TTC549 (cell line): Measurements from ENCODE around the gene C6orf163.
"Not testable (repeated sequence)": the region's sequence is repeated elsewhere in the genome, so short reads cannot be mapped to it uniquely, and the experiment has no call there.

ENCODE experiments used
- FAIRE-seq: peaks from 2 replicates; lab custom pipeline; 2012; peaks lifted over from hg19 to GRCh38; lab: Jason Lieb, UNC

C6orf163 gene

DNA sequence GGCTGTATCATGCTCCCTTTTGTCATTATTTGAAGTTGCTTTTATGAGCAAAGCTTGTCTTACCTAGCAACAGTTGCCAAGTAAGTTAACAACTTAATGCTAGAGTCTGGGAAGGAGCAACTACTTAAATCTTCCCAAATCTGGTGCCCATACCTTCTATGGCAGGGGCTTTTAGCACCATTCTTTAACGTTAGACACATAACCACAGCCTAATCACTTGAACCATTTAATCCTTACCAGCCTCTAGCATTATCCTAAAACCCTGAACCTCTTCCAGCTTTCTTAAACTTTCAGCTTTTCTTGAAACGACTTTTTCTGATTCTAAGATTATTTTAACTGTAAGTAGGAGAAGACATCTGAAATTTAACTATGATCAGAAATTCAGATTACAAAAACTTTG, at the start of gene C6orf163:
Gene C6orf163 (plus strand): TSS at position 83 of the 400 bp plus-strand sequence. CDS start 287 bp downstream, at position 370.
- FAIRE-seq: no peak

DNA sequence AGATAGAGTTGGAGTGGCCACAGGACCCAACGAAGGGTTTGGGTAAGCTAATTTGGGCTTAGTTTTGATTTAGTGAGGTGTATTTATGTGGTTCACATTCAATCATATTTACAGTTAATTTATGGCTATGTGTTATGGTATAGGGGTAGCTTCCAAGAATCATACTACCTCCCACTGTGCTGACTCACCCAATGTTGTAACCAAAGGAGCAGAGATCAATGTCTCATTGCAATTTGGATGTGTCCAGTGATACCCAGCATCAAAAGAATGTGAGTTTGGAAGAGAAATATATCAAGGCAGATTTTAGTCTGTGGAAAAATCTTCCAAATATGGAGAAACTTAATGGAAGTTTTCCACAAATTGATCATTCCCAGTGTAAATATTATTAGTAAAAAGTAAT, 47.5 kb upstream of the C6orf163 start:
- FAIRE-seq: no peak

DNA sequence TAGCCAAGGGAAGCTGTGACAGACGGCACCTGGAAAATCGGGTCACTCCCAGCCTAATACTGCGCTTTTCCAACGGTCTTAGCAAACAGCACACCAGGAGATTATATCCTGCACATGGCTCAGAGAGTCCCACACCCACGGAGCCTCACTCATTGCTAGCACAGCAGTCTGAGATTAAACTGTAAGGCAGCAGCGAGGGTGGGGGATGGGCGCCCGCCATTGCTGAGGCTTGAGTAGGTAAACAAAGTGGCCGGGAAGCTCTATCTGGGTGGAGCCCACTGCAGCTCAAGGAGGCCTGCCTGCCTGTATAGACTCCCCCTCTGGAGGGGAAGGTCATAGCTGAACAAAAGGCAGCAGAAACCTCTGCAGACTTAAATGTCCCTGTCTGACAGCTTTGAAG, 43.3 kb upstream of the C6orf163 start:
- FAIRE-seq: not testable (repeated sequence)

DNA sequence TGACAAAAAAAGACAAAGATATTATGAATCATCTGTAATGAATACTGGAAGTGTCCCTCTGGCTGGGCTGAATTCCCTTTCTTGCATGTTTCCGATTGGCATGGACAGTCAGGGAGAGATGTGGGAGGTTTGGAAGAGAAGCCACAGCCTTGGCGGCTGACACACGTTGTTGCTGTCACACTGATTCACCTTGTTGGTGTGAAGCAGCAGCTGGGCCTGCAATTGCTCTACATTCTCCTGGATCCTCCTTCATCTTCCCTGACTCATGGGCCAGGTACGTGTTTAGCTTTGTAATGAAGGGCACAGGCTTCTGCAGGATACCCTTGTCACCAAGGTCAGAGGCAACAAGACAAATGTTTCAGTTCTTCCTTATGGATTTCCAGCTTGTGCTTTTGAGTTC, 35.6 kb upstream of the C6orf163 start:
- FAIRE-seq: no peak

DNA sequence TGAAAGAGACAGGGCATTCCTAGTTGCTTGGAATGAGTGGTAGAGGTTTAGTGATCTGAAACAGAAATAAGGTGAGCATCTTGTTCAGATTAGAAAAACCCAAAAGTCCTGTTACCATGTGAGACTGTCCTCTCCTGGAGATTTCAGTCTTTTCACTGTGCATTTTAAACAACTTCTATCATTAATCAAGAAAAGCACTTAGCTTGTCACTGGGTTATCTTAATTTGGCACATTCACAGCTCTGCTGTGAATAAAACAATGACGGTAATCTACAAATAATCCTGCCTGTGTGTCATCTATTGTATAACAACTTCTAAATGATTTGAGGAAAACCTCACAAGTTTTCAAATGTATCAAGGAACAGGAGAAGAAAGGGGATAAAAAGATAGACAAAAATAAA, 31.8 kb upstream of the C6orf163 start:
- FAIRE-seq: no peak

DNA sequence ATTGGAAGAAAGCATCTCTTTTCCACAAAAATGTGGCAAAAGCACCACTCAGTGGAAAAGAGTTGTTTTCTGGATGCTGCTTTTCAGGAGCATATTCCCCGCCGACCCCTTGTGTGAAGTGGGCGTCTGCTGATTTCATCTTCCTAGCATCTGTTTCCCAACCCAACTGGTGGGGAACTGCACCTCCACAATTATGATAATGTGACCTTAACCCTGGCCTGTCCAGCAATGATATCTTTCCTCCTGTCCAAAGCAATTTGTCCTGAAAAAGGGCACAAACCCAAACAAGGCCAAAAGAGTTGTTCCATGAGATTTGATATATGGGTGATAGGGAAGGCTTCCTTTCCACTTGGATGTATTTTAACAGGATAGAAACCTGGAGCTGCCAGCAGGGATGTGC, 29.5 kb upstream of the C6orf163 start:
- FAIRE-seq: no peak

DNA sequence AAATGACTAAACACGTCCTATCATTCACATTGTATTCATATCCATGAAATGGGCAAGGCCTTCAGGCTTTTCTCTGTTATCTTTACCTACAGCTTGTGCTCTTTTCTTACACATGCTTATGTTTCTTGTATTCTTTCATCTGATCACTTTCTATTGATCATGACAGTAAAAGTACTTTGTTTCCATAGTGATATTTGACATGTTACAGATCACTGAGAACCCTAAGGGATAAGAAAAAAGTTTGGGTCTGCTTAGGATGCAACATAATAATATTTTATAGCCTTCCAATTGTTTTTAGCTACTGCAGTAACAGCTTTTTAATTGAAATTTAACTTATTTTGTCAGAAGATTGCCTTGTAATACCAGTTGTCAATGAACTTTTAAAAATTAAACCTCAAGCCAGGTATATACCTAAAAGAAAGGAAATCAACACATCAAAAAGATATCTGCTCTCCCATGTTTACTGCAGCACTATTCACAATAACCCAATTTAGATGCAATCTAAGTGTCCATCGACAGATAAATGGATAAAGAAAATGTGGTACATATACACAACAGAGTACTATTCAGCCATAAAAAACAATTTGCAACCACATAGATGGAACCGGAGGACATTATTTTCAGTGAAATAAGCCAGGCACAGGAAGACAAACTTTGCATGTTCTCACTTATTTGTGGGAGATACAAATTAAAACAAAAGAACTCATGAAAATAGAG, 25.2 kb upstream of the C6orf163 start:
- FAIRE-seq: no peak

DNA sequence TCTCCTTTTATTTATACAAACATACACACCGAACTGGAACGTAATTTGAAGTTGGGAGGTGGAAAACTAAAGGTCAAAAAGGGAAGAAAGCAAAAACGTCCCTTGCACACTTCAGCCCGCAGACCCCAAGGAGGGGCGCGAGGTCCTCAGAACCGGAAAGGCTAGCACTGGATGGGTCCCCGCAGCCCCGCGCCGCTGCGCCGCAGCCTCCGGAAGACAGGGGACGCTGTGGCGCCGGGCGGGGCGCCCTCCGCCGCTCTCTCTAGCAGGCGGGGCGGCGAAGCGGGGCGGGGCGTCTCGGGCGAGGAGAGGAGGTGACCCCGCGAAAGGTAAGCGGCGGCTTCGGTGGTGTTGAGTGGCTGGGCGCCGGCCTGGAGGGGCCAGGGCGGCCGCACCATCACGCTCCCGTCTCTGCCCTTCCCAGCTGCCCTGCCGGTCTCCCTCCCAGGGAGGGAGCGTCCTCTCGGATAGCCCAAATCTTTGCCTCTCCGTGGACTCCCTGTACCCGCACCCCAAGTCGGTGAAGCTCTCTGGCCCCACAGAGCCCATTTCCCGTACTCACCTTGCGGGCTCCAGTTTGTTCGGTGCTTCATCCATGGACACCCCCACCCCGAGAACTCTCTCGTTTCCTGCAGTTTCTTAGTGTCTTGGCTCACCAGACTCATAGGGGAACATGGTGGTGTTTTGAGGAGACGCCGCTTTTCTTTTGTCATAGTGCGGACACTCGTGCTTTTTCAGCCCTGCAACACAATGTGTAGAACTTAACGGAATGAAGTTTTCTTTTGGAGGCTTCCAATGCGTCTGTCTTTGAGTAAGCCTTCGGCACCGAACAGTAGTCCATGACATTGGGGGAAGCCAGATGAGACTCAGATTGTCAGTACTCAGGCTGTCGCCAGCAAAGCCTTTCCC, 22.1 kb upstream of the C6orf163 start, which contains the start of gene SMIM8:
Gene SMIM8 (plus strand): TSS at position 285 of the 909 bp plus-strand sequence. CDS start 14,444 bp downstream, outside the sequence.
- FAIRE-seq: no peak

DNA sequence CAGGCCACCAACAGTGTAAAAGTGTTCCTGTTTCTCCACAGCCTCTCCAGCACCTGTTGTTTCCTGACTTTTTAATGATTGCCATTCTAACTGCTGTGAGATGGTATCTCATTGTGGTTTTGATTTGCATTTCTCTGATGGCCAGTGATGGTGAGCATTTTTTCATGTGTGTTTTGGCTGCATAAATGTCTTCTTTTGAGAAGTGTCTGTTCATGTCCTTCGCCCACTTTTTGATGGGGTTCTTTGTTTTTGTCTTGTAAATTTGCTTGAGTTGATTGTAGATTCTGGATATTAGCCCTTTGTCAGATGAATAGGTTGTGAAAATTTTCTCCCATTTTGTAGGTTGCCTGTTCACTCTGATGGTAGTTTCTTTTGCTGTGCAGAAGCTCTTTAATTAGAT, 20.7 kb upstream of the C6orf163 start:
- FAIRE-seq: not testable (repeated sequence)

DNA sequence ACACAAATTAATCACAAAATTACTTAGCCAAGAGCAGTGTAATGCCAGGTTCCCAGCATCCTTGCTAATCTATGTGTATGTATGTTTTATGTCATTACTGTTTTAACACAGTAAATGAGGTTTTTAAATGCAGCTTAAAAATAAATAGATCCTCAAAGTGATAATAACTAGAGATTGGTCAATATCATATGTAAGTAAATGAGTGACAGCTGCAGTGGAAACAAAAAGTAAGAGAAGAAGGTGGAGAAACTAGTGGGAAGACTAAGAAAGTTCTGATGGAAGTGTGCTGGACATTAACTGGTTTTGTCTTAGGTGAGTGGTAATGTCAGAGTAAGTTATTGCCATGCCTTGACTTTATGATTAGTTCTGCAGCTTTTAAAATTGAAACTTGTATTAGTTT, 13.7 kb upstream of the C6orf163 start:
- FAIRE-seq: no peak

DNA sequence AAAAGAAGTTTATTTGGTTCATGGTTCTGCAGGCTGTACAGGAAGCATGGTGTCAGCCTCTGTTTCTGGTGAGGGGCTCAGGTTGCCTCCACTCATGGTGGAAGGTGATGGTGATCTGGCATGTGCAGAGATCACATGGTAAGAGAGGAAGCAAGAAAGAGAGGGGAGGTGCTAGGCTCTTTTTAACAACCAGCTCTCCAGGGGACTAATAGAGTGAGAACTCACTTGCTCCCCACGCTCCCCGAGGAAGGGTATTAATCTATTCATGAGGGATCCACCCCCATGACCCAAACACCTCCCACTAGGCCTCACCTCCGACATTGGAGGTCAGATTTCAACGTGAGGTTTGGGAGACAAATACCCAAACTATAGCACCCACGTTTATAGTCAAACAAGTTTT, 11.6 kb upstream of the C6orf163 start:
- FAIRE-seq: no peak

DNA sequence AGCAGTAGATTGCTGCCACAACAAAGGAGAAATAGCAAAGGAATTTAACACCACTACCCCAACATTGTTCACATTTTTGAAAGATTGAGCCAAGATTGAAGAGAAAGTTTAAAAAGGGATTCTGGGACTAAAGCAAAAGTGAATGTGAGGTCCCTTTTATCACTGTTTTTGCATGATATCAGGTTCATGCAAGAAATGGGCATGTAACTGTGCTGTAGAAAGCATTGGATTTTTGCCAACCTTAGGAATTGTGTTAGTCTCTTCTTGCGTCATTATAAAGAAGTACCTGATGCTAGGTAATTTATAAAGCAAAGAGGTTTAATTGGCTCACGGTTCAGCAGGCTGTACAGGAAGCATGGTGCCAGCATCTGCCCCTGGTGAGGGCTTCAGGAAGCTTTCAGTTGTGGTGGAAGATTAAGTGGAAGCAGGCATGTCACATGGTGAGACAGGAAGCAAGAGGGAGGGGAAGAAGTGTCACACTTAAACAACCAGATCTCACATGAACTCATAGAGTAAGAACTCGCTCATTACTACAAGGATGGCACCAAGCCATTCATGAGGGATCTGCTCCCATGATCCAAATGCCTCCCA, 10.9 kb upstream of the C6orf163 start:
- FAIRE-seq: no peak

DNA sequence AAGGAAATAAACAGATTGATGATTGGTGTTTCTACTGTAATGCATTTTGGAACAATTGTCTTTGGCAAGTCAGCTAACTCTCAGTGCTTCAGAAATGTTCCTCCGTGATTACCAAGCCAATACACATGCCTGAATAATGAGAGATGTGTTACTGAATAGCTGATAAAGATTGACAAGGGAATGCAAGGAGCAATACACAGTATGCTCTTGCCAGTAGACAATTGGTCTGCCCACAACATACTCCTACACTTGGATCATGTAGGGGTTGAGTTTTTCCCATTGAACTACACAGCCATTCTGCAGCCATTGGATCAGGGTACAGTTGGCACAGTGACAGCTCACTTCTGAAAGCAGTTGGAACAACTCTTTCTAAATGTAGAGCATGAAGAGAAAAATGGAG, 9.9 kb upstream of the C6orf163 start:
- FAIRE-seq: no peak

DNA sequence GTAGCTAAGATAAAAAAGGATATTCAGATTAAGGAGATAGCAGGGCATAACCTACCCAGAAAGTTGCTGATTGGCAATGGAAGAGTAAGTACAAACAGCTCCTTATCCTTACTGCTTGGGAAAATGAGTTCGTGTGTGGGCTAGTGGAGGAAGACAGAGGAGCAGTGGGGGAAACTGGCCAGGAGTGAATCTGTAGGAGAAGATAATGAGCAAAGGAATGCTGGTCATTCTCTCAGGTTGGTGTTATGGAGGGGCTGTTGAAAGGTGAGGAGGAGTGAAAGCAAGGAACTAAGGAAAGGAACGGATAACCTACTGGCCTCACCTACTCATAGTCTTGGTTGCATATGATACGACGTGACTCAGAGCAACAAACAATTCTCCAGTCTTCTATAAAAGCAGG, 8.2 kb upstream of the C6orf163 start:
- FAIRE-seq: no peak

DNA sequence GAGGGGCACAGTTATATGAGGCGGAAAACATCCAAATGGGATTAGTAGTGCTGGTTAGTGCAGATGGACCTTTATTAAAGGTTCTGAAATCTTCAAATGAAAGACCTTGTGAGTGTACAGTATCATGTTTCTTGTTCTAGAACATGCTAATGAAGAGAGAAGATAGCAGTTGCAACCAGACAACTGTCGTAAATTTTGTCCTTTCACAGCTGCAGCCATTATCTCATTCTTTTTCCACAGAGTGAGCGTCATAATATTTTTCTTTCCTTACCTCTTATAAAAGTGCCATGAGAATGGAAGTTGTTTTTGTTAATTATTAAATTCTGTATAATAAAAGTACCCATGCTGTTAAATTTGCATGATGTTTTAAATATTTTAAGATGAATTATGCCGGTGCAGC, 4.4 kb upstream of the C6orf163 start:
- FAIRE-seq: no peak

DNA sequence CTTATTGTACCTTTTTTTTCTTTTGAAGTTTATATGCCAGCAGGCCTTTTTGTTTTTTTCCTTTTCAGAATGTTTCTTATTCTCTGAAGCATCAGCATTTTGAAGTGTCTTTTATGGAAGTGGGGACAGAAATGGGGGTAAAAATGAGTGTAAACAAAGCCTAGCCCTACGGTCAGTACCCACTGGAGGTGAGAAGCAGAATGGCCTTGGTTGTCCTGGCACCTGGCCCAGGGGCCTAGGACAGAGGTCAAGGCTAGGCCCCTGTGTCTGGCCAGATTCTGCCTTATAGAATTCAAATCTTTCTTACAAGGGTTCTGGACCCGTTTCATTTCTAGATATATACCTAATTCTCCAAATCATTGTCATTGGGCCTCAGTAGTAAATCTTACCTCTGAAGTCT, 3.5 kb upstream of the C6orf163 start:
- no peak for FAIRE-seq

DNA sequence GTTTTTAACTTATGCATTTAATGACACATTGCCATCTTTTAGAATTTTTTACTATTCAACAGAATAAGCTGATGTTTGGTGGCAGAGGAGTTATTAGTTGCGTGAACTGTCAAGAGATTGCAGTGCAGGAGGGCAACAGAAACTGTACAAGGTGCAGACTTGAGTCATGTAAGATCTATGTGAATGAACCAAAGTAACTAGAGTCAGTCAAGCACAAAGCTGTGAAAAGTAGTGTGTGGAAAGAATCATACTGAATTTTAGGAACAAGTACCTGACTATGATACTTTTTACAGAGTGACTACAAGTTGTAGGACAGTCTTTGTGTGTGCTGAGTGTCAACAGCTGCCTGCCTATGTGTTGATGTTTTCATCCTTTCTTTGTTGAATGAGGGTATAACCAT, 2.7 kb upstream of the C6orf163 start:
- no peak for FAIRE-seq

DNA sequence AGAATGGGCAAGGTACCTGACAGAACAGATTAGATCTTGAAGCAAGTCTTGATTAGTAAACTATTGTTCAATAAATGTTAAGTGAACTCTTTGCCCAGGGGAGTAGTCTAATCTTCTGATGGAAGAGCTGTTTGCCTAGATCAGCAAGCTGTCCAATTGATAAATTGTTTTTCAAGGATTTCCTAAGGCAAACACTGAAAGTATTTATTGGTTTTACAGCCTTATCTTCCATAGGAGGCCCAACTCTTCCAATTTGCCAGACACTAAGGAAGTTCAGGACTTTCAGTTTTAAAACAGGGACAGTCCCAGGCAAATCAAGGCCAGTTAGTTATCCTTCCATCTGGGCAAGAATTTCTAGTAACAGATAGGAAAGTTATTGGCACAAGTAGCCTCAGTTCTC, 1.8 kb upstream of the C6orf163 start:
- FAIRE-seq: no peak

DNA sequence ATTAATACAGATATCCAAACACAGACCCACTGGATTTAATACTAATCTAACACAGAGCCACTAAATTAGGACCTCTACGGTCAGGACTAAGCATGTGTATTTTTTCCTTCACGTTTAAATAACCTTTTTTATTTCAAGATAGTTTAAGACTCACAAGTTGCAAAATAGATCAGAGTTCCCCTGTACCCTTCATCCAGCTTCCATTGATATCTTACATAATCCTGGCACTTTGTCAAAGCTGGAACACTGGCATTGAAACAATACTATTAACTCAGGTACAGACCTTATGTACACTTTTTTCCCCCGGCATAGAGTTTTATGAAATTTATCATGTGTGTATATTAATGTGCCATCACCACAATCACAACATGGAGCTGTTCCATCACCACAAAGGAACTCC, 2.1 kb downstream of the C6orf163 start:
- FAIRE-seq: no peak

DNA sequence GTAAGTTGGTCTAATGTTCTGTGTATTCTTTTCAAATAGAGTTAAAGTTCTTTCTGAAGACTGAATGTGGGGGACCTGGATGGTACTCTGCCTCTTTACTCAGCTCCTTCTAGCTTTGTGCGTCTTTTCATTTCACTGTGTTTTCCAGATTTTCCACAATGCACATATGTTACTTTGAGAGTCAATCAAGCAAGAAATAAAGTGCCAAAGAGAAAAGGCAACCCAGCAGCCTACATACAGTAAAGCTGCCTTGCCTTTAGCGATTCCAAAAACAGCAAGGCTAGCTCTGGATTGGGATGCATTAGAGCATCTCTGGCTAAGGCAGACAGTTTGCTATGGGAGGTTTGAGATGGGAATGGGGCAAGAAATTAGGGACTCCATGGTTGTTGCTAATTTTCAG, 5.3 kb downstream of the C6orf163 start:
- FAIRE-seq: no peak

DNA sequence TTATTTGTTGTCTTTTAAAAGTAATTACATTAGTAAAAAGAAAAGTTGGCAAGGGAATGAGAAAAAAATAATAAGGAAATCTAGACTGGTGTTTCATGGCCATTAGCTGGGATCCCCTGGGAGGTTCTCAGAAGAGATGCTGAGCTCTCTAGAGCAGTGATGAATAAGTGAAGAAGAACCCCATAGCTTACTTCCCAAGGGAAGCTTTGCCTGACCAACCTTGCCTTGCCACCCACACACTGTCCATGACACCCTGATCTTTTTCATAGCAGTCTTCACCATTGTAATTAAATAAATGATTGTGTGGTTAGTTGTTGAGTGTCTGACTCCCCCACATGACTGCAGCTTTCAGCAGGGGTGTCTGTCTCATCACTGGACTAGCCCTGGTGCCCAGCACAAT, 5.9 kb downstream of the C6orf163 start:
- no peak for FAIRE-seq

DNA sequence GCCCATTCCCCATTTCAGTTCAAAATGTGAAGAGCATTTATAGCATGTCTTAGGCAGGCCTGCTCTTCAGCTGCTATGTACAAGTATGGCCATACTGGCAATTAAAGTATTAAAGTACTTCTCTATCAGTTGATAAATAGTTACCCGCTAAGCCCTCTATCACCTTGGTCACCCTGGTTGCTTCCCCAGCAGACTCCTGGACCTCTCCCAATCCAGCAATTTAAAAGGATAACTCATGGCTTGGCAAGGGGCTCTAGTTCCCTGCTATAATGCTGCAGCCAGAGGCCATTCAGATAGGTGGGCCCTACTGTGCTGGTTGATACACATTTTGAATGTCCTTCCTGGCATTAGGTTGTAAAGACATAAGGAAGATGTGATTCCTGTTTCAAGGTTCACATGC, 7.0 kb downstream of the C6orf163 start:
- no peak for FAIRE-seq

DNA sequence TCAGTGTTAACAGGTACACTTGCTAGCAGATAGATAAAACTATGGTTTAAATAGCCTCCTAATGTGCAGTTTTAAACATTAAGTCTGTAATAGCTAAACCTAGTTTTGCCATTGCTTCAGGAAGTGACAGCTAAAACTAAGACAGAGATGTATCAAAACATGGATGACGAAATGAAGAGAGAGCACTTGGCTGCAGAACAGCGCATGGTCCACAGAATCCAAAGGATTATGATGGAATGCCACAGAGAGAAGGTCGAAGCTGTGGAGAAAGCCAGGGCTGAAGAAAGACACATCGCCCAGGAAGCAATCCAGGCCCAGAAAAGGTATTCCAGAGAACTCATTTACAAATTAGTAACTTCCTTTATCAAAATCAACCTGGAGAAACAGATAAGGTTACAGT, 11.6 kb downstream of the C6orf163 start:
- FAIRE-seq: no peak
